Keratinocyte (primary cell): Measurements from ENCODE around the gene ZNF474. TPM values are rescaled to one million over a fixed set of nuclear protein-coding genes. Genes with fewer than 3 reads are reported as not detected.

ENCODE experiments used
- DNase-seq: peaks from one replicate; pipeline ENCODE4 v3.0.0-alpha.2; 2011; ENCODE audit warnings: low read depth, missing footprints, low spot score
- FAIRE-seq: peaks from 2 replicates; lab custom pipeline; 2011; peaks lifted over from hg19 to GRCh38; lab: Jason Lieb, UNC
- H2AFZ ChIP-seq: 2 replicates; pipeline ENCODE4 v1.6.0; 2012; ENCODE audit warnings: low read length, control low read depth, inconsistent platforms; ENCODE audit not compliant: control insufficient read depth
- H3K27ac ChIP-seq: 2 replicates; pipeline ENCODE4 v1.5.1; 2011; ENCODE audit warnings: low read length; ENCODE audit not compliant: control insufficient read depth, insufficient read depth
- H3K27me3 ChIP-seq: 3 replicates; pipeline ENCODE4 v1.6.0; 2011; ENCODE audit warnings: low read length; ENCODE audit not compliant: control insufficient read depth, insufficient read depth; ENCODE audit errors: extremely low read depth
- H3K36me3 ChIP-seq, 2 experiments: 2 replicates in 1 of 2; 3 replicates in 1 of 2; pipeline ENCODE4 v1.5.1; 2011; ENCODE audit warnings: low read length in 2 of 2, mild to moderate bottlenecking in 1 of 2; ENCODE audit not compliant: control insufficient read depth in 2 of 2, insufficient read depth in 2 of 2; ENCODE audit errors: extremely low read depth in 1 of 2
- H3K4me1 ChIP-seq: 3 replicates; pipeline ENCODE4 v1.5.1; 2011; ENCODE audit warnings: low read length; ENCODE audit not compliant: control insufficient read depth, insufficient read depth; ENCODE audit errors: extremely low read depth
- H3K4me2 ChIP-seq: 3 replicates; pipeline ENCODE4 v1.6.0; 2011; ENCODE audit warnings: low read depth, low read length; ENCODE audit not compliant: control insufficient read depth, insufficient read depth; ENCODE audit errors: extremely low read depth
- H3K4me3 ChIP-seq, 3 experiments: fragments of 200-600 bp in 1 of 3; sonication (generic) in 1 of 3; 2 replicates in 2 of 3; 3 replicates in 1 of 3; pipeline ENCODE4 v1.5.1; 2011 to 2016; ENCODE audit warnings: low read length in 3 of 3, mild to moderate bottlenecking in 3 of 3, control low read depth in 2 of 3, inconsistent platforms in 1 of 3, low read depth in 1 of 3, mixed read lengths in 1 of 3, mixed run types in 1 of 3, moderate library complexity in 1 of 3; ENCODE audit not compliant: control insufficient read depth in 2 of 3, insufficient read depth in 2 of 3; ENCODE audit errors: extremely low read depth in 1 of 3
- H3K79me2 ChIP-seq: 2 replicates; pipeline ENCODE4 v1.6.0; 2012; ENCODE audit warnings: low read length; ENCODE audit not compliant: control insufficient read depth, insufficient read depth
- H3K9ac ChIP-seq: 3 replicates; pipeline ENCODE4 v1.6.0; 2011; ENCODE audit warnings: low read length; ENCODE audit not compliant: control insufficient read depth, insufficient read depth; ENCODE audit errors: extremely low read depth
- H3K9me1 ChIP-seq: 3 replicates; pipeline ENCODE4 v1.6.0; 2011; ENCODE audit warnings: low read length; ENCODE audit not compliant: control insufficient read depth, insufficient read depth; ENCODE audit errors: extremely low read depth
- H3K9me3 ChIP-seq: 2 replicates; pipeline ENCODE4 v1.5.1; 2012; ENCODE audit warnings: low read depth, low read length; ENCODE audit not compliant: control insufficient read depth
- H4K20me1 ChIP-seq: 3 replicates; pipeline ENCODE4 v1.6.0; 2011; ENCODE audit warnings: low read length; ENCODE audit not compliant: control insufficient read depth, insufficient read depth; ENCODE audit errors: extremely low read depth
- EZH2 ChIP-seq: IDR thresholded peaks from one replicate; pipeline ENCODE4 v1.6.1; 2012; ENCODE audit warnings: inconsistent platforms, mild to moderate bottlenecking, low read length, moderate library complexity
- dilution Hi-C: fragments of 300-500 bp; cut with MboI; formaldehyde crosslinking; loops from one replicate; pipeline ENCODE4 v1.7.0; 2020; ENCODE audit warnings: low sequenced_read_pairs; ENCODE audit not compliant: extremely low pct_ligation_motif_present
- polyA plus RNA-seq, 5 experiments: library from polyadenylated mRNA; depleted of rRNA in 3 of 5; stranded (reverse) in 3 of 5; stranded (forward) in 1 of 5; unstranded in 1 of 5; fragments of >200 nt; gene quantifications; 1 replicate in 1 of 5; 2 replicates in 3 of 5; 3 replicates in 1 of 5; pipeline versions ENCODE4 v1.2.1 to v1.2.3, GENCODE V29; 2011 to 2012; ENCODE audit warnings: missing spikeins in 2 of 5, low read depth in 1 of 5, low replicate concordance in 1 of 5
- TF ChIP-seq, protein P1 (sequence below), 3 experiments: IDR thresholded peaks in 1 of 3; conservative IDR thresholded peaks in 1 of 3; optimal IDR thresholded peaks in 1 of 3; 2 replicates in 2 of 3; 3 replicates in 1 of 3; pipeline versions ENCODE3 to v1.5.1; 2011; ENCODE audit warnings: low read length in 3 of 3, mild to moderate bottlenecking in 3 of 3, moderate library complexity in 2 of 3, control low read depth in 1 of 3, inconsistent platforms in 1 of 3; ENCODE audit not compliant: insufficient read depth in 2 of 3; ENCODE audit errors: extremely low read depth in 1 of 3

Gene ZNF474
- polyA plus RNA-seq, 1 donor (not counting 4 experiments of a cell fraction or from before 2014, with no cell fraction given) = 0.05 TPM

GRCh38 chr5:122202952-122203351 is 73.6 kb downstream of the ZNF474 start:
- Histone ChIP-seq H3K9me3 (no peaks in the 10 kb centered on the region), H3K9ac (no peak overlapping the region), H3K4me2 (no peak overlapping the region), H3K9me1 (no peaks in the 10 kb centered on the region), H2AFZ (no peak overlapping the region), H3K79me2 (no peaks in the 10 kb centered on the region), H3K27me3 (no peaks in the 10 kb centered on the region), H3K27ac (no peak overlapping the region), H4K20me1 (no peaks in the 10 kb centered on the region), H3K36me3 (no peaks in the 10 kb centered on the region), H3K4me1 (peaks cover 5% of the 10 kb centered on the region), H3K4me3 (no peak overlapping the region)
- no peak for DNase-seq
- dilution Hi-C loops = no loop called here
- FAIRE-seq = no peak
- TF ChIP-seq EZH2 = no peak
- TF ChIP-seq, protein P1, sequence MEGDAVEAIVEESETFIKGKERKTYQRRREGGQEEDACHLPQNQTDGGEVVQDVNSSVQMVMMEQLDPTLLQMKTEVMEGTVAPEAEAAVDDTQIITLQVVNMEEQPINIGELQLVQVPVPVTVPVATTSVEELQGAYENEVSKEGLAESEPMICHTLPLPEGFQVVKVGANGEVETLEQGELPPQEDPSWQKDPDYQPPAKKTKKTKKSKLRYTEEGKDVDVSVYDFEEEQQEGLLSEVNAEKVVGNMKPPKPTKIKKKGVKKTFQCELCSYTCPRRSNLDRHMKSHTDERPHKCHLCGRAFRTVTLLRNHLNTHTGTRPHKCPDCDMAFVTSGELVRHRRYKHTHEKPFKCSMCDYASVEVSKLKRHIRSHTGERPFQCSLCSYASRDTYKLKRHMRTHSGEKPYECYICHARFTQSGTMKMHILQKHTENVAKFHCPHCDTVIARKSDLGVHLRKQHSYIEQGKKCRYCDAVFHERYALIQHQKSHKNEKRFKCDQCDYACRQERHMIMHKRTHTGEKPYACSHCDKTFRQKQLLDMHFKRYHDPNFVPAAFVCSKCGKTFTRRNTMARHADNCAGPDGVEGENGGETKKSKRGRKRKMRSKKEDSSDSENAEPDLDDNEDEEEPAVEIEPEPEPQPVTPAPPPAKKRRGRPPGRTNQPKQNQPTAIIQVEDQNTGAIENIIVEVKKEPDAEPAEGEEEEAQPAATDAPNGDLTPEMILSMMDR (optimal IDR thresholded peaks at IDR 0.05 in 1 of 3, IDR thresholded peaks at IDR 0.05 in 1 of 3, conservative IDR thresholded peaks at IDR 0.05 in 1 of 3; ENCODE audit: extremely low read depth in 1 of 3, insufficient read depth in 2 of 3, low read length in 3 of 3) = no peak

Other genes starting within 250 kb of the ZNF474 start
- gene SRFBP1, start 167.6 kb upstream of the ZNF474 start, polyA plus RNA-seq = 5.0 to 8.8 TPM (median 7.6 TPM) in 3 replicates
- gene LOX, start 51.3 kb upstream of the ZNF474 start, polyA plus RNA-seq = 0.13 to 0.93 TPM (median 0.33 TPM) in 3 replicates
- not detected in 3 replicates for gene SNCAIP, start 182.7 kb downstream of the ZNF474 start, polyA plus RNA-seq